GM10847 (cell line): Measurements from ENCODE around the gene ID3.

Experiments used
- POLR2A ChIP-seq: IDR thresholded peaks from 2 replicates; pipeline ENCODE4 v1.6.1; 2011; ENCODE audit not compliant: insufficient read length; ENCODE audit errors: extremely low read depth

The ID3 gene

GRCh38 chr1:23553231-23554126 is 5.8 kb downstream of the ID3 start:
- no peak for TF ChIP-seq POLR2A

- TF ChIP-seq POLR2A: no peak
Observed at GRCh38 chr1:23551849-23552248, 7.5 kb downstream of the ID3 start.

GRCh38 chr1:23548704-23549143 is 10.6 kb downstream of the ID3 start:
- no peak for TF ChIP-seq POLR2A

DNA sequence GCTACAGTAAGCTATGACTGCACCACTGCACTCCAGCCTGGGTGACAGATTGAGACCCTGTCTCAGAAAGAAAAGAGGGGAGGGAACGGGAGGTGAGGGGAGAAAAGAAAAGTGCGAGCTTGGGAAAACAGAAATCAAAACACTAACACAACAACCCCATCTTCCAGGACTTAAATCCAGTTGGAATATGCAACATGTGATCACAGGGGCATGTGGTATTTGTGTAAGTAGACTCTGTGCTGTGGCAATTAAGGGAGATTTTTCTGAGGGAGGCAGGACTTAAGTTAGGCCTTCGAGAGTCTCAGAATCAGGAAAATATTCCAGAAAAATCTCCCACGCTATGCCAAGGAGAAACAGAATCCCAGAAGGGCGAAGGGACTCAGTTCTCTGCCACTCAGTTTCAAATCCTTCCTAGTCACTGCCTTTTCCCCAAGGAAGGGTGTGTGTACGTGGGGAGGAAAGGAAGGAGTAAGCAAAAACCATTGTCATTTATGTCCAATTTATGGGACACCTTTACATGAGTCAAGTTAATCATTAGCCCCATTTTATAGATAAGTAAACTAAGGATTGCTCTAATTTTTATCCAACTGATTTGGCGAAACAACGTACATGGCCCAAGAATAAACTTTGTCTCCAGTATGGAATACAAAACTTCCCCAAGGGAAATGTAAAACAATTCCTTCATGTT is 12.3 kb downstream of the ID3 start:
- TF ChIP-seq POLR2A: no peak

GRCh38 chr1:23545851-23546250 is 13.4 kb downstream of the ID3 start:
- TF ChIP-seq POLR2A: no peak

DNA sequence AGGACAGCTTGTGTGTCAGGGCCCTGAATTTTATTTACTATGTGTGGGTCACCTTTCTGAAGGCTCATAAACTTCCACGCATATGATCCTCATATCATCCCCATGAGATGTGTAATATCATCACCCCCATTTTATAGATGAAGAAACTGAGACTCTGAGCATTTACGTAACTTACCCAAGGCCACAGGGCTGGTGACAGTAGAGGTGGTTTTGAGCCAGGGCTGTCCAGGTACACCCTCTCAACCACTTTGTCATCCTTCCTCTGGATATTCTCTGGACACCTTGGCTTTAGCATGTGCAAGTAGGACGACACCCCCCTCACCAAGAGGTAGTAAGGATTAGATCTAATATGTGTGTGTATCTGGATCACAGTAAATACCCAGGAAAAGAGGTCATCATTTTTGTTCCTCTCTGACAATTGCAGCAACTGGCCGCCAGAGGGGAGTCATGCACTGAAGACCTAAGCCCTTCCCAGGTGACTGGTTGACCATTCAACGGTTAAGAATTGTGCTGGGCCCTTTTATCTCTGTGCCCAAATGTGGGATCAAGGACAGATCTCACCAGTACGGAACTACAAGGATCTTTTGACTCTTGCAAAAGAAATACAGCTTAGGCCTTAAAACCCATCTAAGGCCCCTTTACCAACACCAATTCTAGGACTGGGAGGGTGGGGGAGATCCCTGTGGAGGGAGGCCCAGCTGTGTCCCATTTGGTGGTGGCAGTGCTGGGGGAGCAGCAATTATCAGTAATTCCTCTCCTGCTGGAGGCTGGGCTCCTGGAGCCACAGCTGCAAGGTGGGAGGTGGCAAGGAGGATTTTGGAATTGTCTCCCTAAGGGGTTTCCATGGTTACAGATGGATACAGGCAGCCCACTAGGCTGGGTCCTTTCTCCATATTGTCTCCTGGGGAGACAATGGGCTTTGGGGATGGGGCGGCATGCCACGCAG is 14.6 kb downstream of the ID3 start:
- TF ChIP-seq POLR2A: no peak

GRCh38 chr1:23543707-23544443 is 15.4 kb downstream of the ID3 start:
- TF ChIP-seq POLR2A: no peak

DNA sequence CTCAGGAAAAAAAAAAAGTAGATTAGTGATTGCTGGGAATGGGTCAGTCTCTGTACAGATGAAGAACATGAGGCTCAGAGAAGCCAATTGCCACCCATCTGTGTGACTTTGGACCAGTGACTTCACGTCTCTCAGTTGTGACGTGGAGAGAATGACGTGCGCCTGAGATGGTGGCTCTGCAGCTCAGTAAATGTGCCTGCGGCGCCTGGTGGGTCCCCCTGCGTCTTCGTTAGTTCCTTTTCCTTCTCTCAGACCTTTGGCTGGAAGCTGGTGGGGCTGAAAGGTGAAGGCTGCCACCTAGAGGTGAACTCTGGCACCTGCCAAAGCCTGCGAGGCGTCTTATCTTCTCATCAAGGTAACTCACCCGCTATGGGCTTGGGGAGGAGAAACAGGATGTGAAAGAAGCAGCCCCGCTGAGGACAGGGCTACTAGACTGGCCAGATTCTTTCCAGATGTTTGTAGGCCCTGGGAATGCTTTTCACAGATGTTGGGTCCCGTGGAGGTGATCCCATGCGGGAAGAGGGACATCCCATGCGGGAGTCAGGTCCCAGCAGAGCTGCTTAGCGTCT is 19.5 kb downstream of the ID3 start:
- TF ChIP-seq POLR2A: no peak

- no peak for TF ChIP-seq POLR2A
Observed at GRCh38 chr1:23537296-23537973, 21.9 kb downstream of the ID3 start.

- no peak for TF ChIP-seq POLR2A
Observed at GRCh38 chr1:23533246-23534023, 25.9 kb downstream of the ID3 start.

- no peak for TF ChIP-seq POLR2A
Observed at GRCh38 chr1:23531562-23532094, 27.7 kb downstream of the ID3 start.

- peak; percentile 15 for TF ChIP-seq POLR2A
Observed at GRCh38 chr1:23530747-23531561, 28.3 kb downstream of the ID3 start, which contains the start of gene E2F2. E2F2 (minus strand) TSS chr1:23531233; CDS start chr1:23530793, 440 bp downstream.
